ENCODE results near the gene KIF19. TPM values are rescaled to one million over a fixed set of nuclear protein-coding genes. Genes with fewer than 3 reads are reported as not detected.

Gene KIF19
- total RNA-seq, 1 experiment from 2014 or later, result not detected

DNA sequence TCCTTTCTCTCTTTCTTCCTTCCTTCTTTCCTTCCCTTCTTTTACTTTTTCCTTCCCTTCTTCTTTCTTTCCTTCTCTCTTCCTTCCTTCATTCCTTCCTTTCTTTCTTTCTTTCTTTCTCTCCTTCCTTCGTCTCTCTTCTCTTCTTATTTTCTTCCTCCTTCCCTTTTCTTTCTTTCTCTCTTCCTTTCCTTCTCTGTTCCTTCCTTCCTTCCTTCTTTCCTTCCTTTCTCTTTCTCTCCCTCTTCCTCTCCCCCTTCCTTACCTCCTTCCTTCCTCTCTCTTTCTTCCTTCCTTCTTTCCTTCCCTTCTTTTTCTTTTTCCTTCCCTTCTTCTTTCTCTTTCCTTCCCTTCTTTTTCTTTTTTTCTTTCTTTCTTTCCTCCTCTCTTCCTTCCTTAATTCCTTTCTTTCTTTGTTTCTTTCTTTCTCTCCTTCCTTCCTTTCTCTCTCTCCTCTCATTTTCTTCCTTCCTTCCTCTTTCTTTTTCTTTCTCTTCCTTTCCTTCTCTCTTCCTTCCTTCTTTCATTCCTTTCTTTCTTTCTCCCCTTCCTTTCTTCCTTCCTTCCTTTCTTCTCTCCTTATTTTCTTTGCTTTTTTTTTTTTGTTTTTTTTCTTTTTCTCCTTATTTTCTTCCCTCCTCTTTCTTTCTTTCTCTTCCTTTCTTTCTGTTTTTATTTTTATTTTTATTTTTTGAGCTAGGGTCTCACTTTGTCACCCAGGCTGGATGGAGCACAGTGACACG, 64.1 kb downstream of the KIF19 start:
- ChIA-PET POLR2A (no interaction called here), CTCF (no interaction called here)
- Histone ChIP-seq H3K27ac (ENCODE audit: low read length) (no peak overlapping the region), H3K9me3 (ENCODE audit: control insufficient read depth, insufficient read depth, low read depth, low read length) (no peaks in the 10 kb centered on the region), H3K36me3 (ENCODE audit: control insufficient read depth, insufficient read depth, low read length) (no peaks in the 10 kb centered on the region), H3K4me3 (ENCODE audit: low read depth in 2 of 2, low read length in 2 of 2) (no peak overlapping the region), H3K4me1 (ENCODE audit: control insufficient read depth, insufficient read depth, low read length) (no peaks in the 10 kb centered on the region), H3K27me3 (ENCODE audit: control insufficient read depth, insufficient read depth, low read length) (no peaks in the 10 kb centered on the region)
- ATAC-seq (no peak), DNase-seq (ENCODE audit: low read depth, low spot score) (no peak)
- BruUV-seq (replicated peaks), result no TSS peak
- TF ChIP-seq TCF7L2 (IDR thresholded peaks at IDR 0.05; ENCODE audit: low read depth, low read length), result no peak
- TF ChIP-seq SIN3A (IDR thresholded peaks at IDR 0.05; ENCODE audit: borderline replicate concordance, insufficient read depth, low read depth, low read length), result no peak
- TF ChIP-seq, protein P1, sequence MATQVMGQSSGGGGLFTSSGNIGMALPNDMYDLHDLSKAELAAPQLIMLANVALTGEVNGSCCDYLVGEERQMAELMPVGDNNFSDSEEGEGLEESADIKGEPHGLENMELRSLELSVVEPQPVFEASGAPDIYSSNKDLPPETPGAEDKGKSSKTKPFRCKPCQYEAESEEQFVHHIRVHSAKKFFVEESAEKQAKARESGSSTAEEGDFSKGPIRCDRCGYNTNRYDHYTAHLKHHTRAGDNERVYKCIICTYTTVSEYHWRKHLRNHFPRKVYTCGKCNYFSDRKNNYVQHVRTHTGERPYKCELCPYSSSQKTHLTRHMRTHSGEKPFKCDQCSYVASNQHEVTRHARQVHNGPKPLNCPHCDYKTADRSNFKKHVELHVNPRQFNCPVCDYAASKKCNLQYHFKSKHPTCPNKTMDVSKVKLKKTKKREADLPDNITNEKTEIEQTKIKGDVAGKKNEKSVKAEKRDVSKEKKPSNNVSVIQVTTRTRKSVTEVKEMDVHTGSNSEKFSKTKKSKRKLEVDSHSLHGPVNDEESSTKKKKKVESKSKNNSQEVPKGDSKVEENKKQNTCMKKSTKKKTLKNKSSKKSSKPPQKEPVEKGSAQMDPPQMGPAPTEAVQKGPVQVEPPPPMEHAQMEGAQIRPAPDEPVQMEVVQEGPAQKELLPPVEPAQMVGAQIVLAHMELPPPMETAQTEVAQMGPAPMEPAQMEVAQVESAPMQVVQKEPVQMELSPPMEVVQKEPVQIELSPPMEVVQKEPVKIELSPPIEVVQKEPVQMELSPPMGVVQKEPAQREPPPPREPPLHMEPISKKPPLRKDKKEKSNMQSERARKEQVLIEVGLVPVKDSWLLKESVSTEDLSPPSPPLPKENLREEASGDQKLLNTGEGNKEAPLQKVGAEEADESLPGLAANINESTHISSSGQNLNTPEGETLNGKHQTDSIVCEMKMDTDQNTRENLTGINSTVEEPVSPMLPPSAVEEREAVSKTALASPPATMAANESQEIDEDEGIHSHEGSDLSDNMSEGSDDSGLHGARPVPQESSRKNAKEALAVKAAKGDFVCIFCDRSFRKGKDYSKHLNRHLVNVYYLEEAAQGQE (IDR thresholded peaks at IDR 0.05; ENCODE audit: insufficient read depth in 1 of 2, low read depth in 2 of 2, low read length in 1 of 2), result no peak
- TF ChIP-seq POLR2AphosphoS5 (IDR thresholded peaks at IDR 0.05; ENCODE audit: low read depth, low read length), result no peak
- TF ChIP-seq, protein P2, sequence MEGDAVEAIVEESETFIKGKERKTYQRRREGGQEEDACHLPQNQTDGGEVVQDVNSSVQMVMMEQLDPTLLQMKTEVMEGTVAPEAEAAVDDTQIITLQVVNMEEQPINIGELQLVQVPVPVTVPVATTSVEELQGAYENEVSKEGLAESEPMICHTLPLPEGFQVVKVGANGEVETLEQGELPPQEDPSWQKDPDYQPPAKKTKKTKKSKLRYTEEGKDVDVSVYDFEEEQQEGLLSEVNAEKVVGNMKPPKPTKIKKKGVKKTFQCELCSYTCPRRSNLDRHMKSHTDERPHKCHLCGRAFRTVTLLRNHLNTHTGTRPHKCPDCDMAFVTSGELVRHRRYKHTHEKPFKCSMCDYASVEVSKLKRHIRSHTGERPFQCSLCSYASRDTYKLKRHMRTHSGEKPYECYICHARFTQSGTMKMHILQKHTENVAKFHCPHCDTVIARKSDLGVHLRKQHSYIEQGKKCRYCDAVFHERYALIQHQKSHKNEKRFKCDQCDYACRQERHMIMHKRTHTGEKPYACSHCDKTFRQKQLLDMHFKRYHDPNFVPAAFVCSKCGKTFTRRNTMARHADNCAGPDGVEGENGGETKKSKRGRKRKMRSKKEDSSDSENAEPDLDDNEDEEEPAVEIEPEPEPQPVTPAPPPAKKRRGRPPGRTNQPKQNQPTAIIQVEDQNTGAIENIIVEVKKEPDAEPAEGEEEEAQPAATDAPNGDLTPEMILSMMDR (IDR thresholded peaks at IDR 0.05), result no peak
- intact Hi-C loops (cut with micrococcal nuclease; ENCODE audit: unreplicated experiment) (no loop called here), in situ Hi-C loops (cut with HindIII; ENCODE audit: low pct_unique_long_range_greater_than_20kb, low sequenced_read_pairs) (no loop called here)

DNA sequence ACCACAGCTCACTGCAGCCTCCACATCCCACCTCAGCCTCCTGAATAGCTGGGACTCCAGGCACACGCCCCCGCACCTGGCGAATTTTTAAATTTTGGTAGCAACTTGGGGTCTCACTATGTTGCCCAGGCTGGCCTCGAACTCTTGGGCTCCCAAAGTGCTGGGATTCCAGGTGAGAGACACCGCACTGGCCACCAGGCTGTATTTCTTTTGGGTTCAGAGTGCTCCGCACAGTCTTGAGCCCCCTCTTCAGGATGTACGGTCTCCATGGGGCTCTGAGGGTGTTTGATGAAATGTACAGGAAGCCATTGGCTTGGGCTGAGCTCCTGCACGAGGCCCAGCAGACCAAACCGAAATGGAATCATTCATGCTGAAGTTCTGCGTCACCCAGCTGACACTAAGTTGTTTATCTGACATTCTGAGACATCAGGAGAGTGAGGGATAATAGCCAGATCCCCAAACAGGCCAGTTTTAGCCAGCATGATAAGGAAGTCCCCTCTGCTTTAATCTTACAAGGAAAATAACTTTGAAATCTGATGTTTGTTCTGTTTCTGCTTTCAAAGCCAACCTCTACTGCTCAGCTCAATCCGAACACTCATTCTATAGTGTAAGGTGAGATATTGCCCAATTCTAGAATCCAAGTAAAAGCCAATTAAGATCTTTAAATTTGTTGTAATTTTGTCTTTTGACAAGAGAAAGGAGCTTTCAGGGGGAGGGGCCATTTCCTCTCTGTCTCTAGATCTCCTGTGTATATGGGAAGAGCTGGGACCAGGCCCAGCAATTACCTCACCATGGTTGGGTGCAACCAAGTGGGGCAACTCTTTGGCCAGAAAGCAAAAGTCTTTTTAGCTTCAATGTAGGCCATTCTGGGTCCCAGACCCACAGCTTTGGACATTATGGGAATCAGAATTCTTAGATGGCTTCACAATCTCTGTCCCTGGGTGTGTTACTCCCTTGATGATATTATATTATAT, 64.9 kb downstream of the KIF19 start:
- DNase-seq (ENCODE audit: low read depth, low spot score) (no peak), ATAC-seq (no peak)
- Histone ChIP-seq H3K27me3 (ENCODE audit: control insufficient read depth, insufficient read depth, low read length) (no peaks in the 10 kb centered on the region), H3K9me3 (ENCODE audit: control insufficient read depth, insufficient read depth, low read depth, low read length) (no peaks in the 10 kb centered on the region), H3K4me1 (ENCODE audit: control insufficient read depth, insufficient read depth, low read length) (no peaks in the 10 kb centered on the region), H3K27ac (ENCODE audit: low read length) (no peak overlapping the region), H3K36me3 (ENCODE audit: control insufficient read depth, insufficient read depth, low read length) (no peaks in the 10 kb centered on the region), H3K4me3 (ENCODE audit: low read depth in 2 of 2, low read length in 2 of 2) (no peak overlapping the region)
- TF ChIP-seq TCF7L2 (IDR thresholded peaks at IDR 0.05; ENCODE audit: low read depth, low read length) (no peak), POLR2AphosphoS5 (IDR thresholded peaks at IDR 0.05; ENCODE audit: low read depth, low read length) (no peak), SIN3A (IDR thresholded peaks at IDR 0.05; ENCODE audit: borderline replicate concordance, insufficient read depth, low read depth, low read length) (no peak)
- TF ChIP-seq, protein P2 (IDR thresholded peaks at IDR 0.05), result no peak
- TF ChIP-seq, protein P1 (IDR thresholded peaks at IDR 0.05; ENCODE audit: insufficient read depth in 1 of 2, low read depth in 2 of 2, low read length in 1 of 2), result no peak
- CTCF ChIA-PET, result interaction anchor here (0.7 kb wide), 1 partner anchor 12 kb away, joined by 5 read pairs; no protein-coding TSS in a partner anchor
- intact Hi-C loops (cut with micrococcal nuclease; ENCODE audit: unreplicated experiment) (no loop called here), in situ Hi-C loops (cut with HindIII; ENCODE audit: low pct_unique_long_range_greater_than_20kb, low sequenced_read_pairs) (no loop called here)
- no TSS peak for BruUV-seq (replicated peaks)
- POLR2A ChIA-PET, result no interaction called here
